Activated effector memory CD4-positive, alpha-beta T cell treated with Interleukin-2 at 50 U/mL for 16 hours (primary cell): ENCODE results near the gene ARHGAP18.

Experiments used
- DNase-seq: peaks from one replicate; pipeline ENCODE4 v3.0.0-alpha.2; 2020

ARHGAP18 gene

DNA sequence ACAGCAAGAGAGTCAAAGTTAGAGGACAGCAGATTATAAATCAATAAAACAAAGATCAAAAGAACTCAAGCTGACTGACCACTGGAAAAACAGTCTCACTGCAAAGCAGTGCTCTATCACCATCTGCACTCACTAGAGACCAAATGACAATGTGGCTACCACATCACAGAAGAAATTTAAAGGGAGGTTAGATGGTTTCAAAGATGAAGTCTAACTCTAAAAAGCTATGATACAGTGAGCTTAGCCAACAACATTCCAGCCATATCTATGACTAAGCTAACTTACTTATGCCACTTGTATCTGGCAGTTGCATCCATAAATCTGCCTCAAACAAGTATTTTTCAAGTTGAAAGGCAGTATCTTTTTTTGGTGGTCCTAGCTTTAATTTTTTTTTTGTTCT, 68.6 kb downstream of the ARHGAP18 start:
- no peak for DNase-seq

DNA sequence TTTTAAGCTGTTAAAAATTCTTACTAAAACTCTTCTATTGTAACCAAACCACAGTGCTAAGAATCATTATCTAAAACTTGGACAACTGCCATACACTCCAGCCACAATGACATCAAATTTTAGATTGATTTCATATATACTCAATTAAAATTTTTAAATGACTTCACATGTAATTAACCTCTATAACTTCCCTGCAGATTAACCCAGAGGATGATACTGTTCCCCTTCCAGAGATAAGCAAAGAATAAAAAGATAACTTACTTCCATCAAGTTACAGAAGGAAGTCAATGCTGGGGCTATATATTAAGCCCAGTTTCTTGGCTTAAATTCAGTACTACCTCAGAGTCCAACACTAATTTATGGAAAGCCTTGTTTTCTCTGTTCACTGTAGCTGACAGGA, 71.3 kb downstream of the ARHGAP18 start:
- no peak for DNase-seq

DNA sequence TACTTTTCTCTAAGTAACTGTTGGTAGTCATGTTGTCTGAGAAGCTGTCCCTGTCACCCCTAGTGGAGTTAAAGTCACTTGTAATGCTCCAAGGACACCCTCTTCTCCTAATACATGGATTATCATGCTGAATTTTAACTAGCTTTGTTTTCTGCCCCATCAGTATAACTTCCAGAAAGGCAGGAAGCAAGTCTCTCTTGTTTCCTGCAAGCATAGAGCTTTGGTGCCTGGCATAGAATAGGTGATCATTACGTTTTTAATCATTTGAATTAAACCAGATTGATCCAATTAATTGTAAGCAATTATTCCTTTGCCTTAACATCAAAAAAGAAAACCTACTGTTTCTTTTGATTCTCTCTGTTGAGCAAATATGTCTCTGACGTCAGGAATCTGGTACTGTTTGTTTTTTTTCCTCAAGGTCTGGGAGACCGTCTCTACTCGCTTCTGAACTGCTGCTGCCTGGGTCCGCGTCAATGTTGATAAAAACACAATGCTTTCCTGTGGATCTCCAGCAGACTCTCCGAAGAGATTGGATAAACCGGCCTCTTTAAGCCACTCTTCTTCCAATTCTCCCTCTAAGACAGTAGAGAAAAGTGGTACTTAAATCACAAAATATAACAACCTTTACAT, 71.8 kb downstream of the ARHGAP18 start:
- DNase-seq: no peak

DNA sequence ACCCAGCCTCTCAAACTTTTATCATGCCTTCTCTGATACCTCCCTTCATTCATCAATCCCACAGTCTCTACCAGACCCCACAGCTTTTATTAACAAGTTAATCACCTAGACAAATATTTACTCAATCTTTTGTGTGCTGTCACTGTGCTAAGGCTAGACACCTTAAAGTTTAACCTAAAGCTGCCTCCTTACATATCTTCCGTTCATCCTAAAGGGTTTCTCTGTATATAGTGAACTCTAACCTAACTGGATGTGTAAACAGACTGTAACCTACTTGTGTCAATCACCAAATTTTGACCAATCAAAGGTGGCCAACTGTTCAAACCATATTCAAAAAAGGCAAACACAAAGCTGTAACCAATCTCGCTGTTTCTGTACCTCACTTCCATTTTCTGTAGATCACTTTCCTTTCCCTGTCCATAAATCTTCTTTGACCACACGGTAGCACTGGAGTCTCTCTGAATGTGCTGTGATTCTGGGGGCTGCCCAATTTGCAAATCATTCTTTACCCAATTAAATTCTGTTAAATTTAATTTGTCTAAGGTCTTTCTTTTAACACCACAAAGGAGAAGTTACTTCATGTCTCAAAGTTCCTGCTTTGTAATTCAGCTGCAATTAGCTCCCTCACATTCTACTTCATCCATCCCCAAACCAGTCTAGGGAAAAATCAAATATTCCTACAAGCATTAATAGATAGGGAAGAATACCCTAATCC, 72.5 kb downstream of the ARHGAP18 start:
- DNase-seq: no peak

DNA sequence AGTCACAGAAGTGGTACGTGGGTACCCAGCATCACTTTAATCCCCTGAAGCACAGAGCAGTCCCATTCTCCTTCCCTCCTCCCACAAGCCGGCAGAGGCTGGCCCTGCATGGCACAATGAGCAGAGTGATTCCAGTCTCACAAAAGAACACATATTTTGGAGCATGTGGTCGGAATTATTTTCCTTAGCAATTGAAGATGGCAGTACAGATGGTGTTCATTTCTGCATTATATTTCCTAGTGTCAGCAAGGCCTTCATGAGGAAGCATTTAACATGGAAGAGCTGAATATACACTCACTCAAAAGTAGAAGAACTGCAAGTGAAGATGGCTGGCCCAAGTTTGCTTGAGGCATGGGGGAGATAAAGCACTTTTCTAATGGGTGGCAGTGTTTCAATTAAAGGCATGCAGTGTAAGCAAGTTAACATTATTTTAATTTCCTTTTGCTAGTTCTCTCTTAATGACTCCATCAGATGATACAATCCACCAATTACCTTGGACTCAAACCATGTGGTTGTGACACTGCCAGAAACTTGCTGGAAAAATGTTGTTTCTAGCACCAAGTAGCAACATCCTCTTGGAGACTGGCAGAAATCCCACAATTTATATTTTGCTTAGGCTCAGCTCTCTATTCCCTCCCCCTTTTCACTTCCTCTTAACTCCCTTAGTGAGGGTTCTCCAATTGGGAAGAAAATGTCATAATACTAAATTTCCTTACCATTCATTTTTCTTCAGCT, 74.4 kb downstream of the ARHGAP18 start:
- DNase-seq: no peak

DNA sequence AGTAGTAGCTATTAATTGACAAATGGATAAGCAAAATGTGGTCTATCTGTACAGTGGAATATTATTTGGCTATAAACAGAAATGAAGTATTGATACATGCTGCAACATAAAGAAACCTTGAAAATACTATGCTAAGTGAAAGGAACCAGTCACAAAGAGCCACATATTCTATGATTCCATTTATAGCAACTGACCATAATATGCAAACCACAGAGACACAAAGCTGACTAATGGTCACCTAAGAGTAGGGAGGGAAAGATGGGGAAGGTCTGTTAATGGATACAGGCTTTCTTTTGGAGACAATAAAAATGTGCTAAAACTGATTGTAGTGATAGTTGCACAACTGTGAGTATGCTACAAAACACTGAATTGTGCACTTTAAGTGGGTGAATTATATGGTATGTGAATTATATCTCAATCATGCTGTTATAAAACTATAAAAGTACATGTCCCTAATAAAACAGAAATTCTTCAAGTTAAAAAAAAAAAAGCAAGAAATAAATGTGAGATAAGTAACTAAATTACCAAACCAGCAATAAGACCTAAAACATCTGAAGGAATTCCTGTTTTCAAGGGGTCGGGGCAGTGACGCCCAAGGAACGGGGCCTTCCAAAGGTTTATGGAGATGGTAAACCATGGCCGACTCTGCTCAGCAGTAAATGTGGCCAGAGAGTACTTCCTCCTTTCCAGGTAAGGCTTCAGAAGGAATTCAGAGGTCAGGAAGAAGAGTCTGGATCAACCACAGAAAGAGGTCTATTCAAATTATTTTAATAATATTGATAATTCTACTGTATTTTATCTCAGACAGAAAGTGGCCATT, 75.4 kb downstream of the ARHGAP18 start:
- no peak for DNase-seq

DNA sequence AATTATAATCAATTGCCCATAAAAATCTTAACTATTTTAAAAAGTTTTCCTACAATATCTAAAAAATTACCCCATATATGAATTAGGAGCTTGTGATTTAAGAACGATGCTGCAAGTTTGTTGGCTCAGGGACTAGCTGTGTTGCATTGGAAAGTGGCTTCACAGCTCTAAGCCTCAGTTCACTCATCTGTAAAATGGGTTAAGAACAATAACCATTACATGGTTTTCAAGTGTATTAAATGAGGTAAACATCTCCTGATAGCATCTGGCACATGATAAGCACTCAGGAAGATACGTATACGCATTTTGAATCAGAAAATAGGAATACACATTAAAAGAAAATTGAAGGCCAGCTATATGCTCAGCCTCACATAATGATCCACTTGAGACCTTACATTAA, 76.4 kb downstream of the ARHGAP18 start:
- no peak for DNase-seq

DNA sequence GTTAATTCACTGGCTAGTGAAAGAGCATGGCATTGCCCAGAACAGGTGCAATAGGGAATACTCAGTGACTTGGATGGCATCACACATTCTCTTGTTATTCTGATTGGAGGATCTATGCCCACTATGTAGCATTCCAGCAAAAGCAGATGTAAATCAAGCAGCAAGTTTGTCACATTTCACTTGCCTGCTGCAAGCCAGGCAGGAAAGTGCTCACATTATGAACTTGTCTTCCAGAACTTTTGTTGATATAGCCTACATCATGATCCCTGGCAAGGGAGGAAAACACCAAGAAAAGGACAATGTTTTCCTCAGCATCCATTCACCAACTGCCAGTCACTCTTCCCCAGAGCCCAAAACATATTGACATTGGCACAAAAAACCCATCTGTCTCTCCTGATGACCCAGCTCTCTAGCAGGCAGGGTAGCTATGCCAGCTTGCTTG, 77.8 kb downstream of the ARHGAP18 start:
- no peak for DNase-seq

DNA sequence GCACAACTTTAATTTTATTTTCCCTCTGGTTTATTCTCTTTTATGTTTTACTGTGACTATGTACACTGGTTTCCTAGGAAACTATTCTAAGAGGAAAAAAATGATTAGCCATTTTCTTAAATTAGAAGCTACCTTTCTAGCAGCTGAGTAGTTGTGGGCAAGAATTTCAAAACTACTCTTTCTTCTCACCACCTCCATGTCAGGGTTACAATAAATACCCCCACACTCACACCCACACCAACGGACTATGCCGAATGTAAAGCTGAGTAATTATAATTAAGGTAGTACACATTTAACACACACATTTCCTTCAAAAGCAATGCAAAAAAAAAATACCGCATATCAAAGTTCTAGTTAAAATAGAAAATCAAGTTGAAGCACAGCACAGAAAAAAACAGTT, 78.9 kb downstream of the ARHGAP18 start:
- no peak for DNase-seq

DNA sequence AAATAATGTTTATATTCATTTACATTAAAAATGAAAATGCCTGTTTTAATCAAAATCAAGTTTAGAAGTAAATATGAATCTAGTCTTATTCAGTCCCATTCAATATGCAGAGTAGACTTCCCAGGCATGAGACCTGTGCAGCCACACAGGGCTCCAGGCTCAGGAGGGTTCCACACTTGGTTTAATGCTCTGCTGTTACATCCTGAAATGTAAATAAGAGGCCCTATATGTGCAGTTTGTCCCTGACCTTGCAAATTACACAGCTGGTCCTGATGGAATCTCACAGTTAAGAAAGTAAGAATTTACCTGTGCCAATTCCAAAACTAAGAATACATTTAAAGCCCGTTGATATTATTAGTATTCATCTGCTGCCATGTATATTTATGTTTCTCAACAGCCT, 79.4 kb downstream of the ARHGAP18 start:
- no peak for DNase-seq

DNA sequence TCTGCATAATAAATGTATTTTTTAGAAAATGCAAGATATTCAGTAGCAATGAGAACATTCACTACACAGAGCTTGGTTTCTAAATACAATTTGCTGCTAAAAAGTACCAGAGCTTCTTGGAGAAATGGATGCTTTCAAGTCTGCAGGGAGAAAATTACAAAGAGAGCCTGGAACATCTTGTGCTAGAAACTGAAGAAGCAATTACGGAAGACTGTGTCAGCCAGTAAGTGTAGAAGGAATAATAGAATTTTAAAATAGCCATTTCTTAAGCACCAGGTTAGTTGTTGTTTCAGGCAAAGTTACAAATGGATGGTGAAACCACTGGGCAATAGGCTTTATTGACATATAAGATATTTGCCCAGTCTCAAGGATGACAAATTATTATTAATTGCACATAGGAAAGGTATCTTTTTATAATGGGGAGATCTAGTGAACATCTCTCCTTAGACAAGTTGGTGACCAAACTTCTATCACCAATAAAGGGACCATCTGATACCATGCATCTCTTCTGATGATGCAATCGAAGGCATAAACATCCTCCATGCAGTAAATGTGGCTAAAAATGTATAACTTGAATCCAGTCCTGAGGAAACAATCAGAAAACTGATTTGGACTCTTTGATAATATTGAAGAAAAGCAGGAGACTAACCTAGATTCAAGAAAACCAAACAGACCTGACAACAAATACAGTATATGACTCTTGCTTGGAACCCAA, 81.7 kb downstream of the ARHGAP18 start:
- no peak for DNase-seq

DNA sequence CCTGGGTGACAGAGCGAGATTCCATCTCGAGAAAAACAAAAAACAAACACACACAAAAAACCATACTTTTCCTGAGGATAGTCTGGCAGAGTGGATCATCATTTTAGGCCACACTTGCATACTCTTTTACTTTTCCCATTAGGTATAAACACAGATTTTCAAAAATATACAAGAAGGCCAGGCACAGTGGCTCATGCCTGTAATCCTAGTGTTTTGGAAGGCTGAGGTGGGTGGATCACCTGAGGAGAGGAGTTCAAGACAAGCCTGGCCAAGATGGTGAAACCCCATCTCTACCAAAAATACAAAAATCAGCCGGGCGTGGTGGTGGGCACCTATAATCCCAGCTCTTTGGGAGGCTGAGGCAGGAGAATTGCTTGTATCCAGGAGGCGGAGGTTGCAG, 85.5 kb downstream of the ARHGAP18 start:
- DNase-seq: no peak

DNA sequence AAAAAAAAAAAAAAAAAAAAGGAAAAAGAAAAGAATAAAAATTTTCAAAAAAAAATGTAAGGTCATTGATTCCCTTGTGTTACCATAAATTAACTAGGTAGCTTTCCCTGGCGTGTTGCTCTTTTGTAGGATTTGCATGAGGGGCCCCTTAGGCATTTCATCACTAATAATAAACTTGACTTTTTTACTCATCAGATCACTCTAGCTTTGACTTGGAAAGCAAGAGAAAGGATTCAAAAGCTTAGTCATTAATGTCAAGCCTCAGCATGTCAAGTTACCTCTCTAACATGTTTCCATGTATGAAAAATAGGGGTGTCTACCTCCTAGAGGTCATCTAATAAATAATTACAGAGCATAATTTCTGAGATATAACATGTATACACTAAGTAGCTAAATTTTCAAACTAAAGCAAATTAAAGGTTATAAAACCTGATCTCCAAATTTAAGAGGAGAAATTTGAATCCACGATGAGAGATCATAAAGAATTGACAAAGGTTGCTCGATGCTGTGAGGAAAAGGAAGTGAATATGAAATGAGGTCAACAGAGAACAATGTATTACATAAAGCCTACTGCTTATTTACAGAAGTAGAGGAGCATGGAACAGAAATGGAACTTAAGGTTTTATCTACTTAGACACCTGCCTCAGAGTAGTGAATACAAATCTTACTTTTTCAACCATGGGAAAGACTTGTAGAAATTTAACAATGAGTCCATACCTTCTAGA, 86.8 kb downstream of the ARHGAP18 start:
- DNase-seq: no peak

DNA sequence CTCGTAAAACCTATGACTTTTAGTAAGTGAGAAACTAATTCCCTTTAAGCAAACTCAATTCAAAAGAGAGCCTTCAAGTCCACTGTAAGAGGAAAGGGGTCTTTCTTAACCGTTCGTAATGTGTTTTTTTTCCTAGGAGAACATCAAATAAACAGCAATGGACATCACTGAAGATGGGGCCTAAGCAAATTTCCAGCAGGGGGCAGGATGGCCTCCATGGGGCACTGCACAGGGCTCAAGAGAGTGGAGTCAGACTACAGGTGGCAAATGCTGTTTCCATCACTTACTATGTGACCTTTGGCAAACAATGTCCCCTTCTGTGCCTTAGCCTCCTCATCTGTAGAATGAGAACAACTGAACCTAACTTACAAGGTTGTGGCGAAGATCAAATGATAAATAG, 88.7 kb downstream of the ARHGAP18 start:
- DNase-seq: peak; percentile 2

DNA sequence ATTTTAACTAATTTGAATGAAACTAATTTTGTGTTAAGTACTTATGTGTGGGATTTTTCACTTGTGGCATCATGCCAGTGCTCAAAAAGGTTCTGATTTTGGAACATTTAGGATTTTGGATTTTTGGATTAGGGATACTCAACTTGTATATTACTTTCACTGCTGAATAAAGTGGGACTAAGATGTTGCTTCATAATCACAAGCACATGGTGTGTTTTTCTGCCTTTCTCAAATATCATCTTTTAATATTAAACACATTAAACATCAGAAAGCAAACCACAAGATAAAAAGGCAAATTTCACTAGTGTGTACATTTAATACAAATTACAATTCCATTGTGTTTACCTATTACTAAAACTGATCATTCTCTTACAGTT, 89.8 kb downstream of the ARHGAP18 start:
- no peak for DNase-seq

DNA sequence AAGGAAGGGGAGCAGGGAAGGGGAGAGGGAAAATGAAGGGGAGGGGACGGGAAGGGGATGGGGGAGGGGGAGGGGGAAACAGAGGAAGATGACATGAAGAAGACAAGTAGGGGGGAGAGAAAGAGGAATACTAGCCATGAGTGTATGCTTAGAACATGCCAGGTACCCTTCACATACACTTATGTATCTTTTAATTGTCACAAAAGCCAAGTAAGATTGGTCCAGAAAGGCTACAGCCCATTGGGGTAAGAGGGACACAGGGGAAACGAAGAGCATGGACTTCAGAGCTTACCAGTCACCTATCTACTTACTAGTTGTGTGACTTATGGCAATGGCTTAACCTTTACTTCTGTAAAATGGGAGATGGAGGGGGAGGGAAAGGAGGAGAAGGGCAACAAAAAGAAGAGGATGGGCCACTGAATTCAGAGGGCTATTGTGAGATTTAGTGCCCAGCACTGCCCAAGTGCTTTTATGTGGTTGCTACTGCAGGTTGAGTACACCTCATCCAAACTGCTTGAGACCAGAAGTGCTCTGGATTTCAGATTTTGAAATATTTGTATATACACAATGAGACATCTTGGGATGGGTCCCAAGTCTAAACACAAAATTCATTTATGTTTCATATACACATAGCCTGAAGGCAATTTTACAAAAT, 90.3 kb downstream of the ARHGAP18 start:
- DNase-seq: no peak

DNA sequence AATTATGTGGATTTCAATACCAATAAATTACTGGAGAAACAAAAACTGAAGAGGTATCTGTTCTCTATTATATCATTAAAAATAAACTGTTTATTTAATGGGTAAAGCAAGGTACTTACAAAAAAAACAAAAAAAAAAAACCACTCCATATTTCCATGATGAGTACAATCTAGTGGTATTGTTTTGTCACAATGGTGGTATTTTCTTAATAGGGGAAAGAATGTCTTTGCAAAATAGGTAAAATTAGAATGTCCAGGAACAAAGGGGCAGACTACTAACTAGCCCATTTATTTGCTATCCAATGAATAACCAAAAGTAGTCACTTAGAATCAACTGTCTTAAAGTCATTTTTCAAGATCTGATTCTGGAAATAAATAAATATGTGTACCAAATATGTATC, 92.0 kb downstream of the ARHGAP18 start:
- DNase-seq: no peak

DNA sequence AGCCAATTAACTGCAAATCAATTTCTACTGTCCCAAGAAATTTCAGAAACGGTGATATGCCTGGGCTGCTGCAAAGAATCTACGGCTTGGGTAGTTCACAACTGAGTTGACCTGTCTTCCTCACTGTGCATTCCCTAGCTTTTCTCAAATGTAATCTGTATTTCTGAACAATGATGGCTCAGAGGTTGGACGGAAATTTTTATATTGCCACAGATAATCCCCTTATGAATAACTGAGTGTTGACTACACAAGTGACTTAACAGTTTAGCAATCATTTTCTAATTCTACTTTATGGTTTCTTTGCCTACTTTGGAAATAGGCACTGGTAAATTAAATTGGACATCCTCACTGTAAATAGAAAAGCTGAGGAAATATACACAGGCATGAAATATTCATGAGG, 94.5 kb downstream of the ARHGAP18 start:
- no peak for DNase-seq

DNA sequence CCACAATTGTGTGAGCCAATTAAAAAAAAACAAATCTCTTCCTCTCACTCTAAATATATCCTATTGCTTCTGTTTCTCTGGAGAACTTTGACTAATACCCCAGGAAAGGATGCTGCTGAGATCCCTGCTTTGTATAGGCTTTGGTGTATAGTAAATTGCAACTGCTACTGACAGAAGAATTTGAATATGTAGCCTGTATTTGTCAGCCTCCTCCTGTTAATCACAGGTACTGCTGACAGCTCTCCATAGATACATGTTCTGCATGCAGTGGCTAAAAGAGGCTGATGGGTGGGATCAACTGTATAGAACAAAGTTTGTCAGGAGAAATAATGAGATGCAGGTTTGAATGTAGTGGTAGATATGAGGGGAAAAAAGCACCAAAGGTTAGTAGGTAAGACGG, 95.0 kb downstream of the ARHGAP18 start:
- DNase-seq: no peak

DNA sequence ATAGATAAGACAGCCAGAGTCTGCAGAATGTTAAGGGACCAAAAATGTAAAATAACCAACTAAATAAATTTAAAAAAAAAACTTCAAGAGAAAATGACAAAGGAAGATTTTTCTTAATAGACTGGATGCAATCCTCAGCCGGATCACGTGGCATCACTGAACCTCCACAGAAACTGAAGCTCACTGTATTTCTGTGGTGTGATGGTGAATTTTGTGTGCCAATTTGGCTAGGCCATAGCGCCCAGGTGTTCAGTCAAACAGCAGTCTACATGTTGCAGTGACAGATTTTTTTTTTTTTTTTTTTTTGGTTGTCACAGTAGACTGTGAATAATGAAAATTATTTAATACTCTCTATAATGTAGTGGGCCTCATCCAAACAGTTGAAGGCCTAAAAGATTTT, 95.5 kb downstream of the ARHGAP18 start:
- no peak for DNase-seq

DNA sequence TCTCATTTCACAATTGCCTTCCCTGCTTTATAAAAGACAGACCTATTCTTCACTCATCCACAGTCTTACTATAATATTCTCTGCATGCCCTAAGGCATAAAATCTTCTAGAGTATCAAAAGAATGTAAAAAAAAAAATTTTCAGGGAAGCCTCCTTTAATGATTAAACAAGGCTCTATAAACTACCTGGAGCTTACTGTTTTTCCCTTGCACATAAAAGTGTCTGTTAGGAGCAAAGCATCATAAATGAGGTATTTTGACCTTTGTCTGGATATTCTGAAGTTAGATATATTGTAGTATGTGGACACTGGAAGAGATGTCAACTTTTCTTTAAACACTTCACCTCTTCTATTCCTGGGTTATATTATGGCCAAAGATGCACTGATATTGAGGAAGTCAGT, 97.5 kb downstream of the ARHGAP18 start:
- no peak for DNase-seq
